NCI-H2107 treated with DMSO at 0.1 percent for 48 hours (cell line): ENCODE results near the gene NIPAL3.

Experiments
- DNase-seq: peaks from one replicate; lab custom pipeline; 2025; ENCODE audit not compliant: unreplicated experiment; lab: John Stamatoyannopoulos, UW

The NIPAL3 gene

GRCh38 chr1:24390924-24391782 is 24.4 kb upstream of the NIPAL3 start:
- DNase-seq, result peak; percentile 69

- peak; percentile 72 for DNase-seq
These were observed 23.6 kb upstream of the NIPAL3 start for GRCh38 chr1:24391882-24392603.

- DNase-seq, result no peak
These were observed 23.0 kb upstream of the NIPAL3 start for GRCh38 chr1:24392604-24392946.

GRCh38 chr1:24392982-24393650 is 22.5 kb upstream of the NIPAL3 start:
- peak; percentile 10 for DNase-seq

GRCh38 chr1:24393892-24394291 is 21.7 kb upstream of the NIPAL3 start:
- DNase-seq, result no peak

GRCh38 chr1:24400065-24400464 is 15.5 kb upstream of the NIPAL3 start:
- DNase-seq, result no peak

GRCh38 chr1:24403806-24404205 is 11.8 kb upstream of the NIPAL3 start:
- no peak for DNase-seq

GRCh38 chr1:24406788-24407187 is 8.8 kb upstream of the NIPAL3 start:
- DNase-seq, result no peak

GRCh38 chr1:24409535-24409934 is 6.1 kb upstream of the NIPAL3 start:
- no peak for DNase-seq

GRCh38 chr1:24410750-24411149 is 4.9 kb upstream of the NIPAL3 start:
- no peak for DNase-seq

GRCh38 chr1:24411963-24412362 is 3.6 kb upstream of the NIPAL3 start:
- no peak for DNase-seq

GRCh38 chr1:24412408-24412807 is 3.2 kb upstream of the NIPAL3 start:
- no peak for DNase-seq

GRCh38 chr1:24413350-24414163 is 2.0 kb upstream of the NIPAL3 start, which contains the start of gene STPG1:
STPG1 (minus strand) TSS chr1:24413782; CDS start chr1:24401388, 12,394 bp downstream.
- peak; percentile 89 for DNase-seq

GRCh38 chr1:24414775-24415333 is 748 bp upstream of the NIPAL3 start:
- no peak for DNase-seq

- DNase-seq, result peak; percentile 54
These were observed 486 bp downstream of the NIPAL3 start for GRCh38 chr1:24415910-24416665.

GRCh38 chr1:24416666-24417391 is 1.2 kb downstream of the NIPAL3 start:
- peak; percentile 67 for DNase-seq

- DNase-seq, result no peak
These were observed 2.1 kb downstream of the NIPAL3 start for GRCh38 chr1:24417681-24418080.

GRCh38 chr1:24418898-24419628 is 3.5 kb downstream of the NIPAL3 start:
- DNase-seq, result peak; percentile 80
